ENCODE results near the gene NEAT1. TPM values are rescaled to one million over a fixed set of nuclear protein-coding genes. Genes with fewer than 3 reads are reported as not detected.
A peak's percentile ranks its signal among the peaks of the same experiment; 100 is the strongest.

NEAT1 gene
- total RNA-seq, 1 donor from 2014 or later = 269 TPM

DNA sequence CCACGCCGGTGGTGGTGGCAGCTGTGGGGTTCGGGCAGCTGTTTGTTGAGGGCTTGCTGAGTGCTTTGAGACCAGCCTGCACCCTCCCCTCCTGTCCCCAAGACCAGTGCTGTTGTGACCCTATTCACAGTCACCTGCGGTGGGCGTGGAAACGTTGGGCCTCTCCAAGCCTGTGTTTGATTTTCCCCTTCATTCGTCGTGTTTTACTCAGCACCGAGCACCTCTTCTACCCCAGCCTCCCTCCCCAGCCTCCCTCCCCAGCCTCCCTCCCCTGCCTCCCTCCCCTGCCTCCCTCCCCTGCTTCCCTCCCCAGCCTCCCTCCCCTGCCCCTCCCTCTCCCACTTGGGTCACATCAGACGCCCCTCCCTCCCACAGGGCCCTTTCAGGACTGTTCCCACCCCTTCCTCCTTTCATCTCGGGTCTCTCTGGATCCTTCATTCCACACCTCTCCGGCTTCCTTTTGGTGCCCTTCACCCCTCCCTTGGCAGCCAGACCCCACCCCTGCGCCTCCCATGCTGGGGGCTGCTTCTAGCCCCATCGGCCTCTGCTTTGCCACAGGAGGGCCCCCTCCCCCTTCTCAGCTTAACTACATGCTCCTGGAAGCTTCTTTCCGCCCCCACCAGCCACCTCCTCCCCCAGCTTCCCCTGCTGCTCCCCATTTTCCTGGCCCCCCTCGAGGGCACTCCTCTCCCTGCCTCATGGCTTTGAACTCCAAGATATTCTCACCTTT, 21.4 kb upstream of the NEAT1 start:
- H3K4me3 Mint-ChIP-seq = no peak overlapping the region
- H3K9me3 Mint-ChIP-seq = no peaks in the 10 kb centered on the region
- peaks cover 19% of the 10 kb centered on the region for H3K36me3 Mint-ChIP-seq
- no peak overlapping the region for H3K27ac Mint-ChIP-seq
- DNase-seq (ENCODE audit: low spot score in 2 of 2, unreplicated experiment in 2 of 2) = no peak
- no peaks in the 10 kb centered on the region for H3K27me3 Mint-ChIP-seq (ENCODE audit: low read depth)
- H3K4me1 Mint-ChIP-seq = no peaks in the 10 kb centered on the region
- TF ChIP-seq, protein P1, sequence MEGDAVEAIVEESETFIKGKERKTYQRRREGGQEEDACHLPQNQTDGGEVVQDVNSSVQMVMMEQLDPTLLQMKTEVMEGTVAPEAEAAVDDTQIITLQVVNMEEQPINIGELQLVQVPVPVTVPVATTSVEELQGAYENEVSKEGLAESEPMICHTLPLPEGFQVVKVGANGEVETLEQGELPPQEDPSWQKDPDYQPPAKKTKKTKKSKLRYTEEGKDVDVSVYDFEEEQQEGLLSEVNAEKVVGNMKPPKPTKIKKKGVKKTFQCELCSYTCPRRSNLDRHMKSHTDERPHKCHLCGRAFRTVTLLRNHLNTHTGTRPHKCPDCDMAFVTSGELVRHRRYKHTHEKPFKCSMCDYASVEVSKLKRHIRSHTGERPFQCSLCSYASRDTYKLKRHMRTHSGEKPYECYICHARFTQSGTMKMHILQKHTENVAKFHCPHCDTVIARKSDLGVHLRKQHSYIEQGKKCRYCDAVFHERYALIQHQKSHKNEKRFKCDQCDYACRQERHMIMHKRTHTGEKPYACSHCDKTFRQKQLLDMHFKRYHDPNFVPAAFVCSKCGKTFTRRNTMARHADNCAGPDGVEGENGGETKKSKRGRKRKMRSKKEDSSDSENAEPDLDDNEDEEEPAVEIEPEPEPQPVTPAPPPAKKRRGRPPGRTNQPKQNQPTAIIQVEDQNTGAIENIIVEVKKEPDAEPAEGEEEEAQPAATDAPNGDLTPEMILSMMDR (IDR thresholded peaks at IDR 0.05; ENCODE audit: unreplicated experiment) = no peak

DNA sequence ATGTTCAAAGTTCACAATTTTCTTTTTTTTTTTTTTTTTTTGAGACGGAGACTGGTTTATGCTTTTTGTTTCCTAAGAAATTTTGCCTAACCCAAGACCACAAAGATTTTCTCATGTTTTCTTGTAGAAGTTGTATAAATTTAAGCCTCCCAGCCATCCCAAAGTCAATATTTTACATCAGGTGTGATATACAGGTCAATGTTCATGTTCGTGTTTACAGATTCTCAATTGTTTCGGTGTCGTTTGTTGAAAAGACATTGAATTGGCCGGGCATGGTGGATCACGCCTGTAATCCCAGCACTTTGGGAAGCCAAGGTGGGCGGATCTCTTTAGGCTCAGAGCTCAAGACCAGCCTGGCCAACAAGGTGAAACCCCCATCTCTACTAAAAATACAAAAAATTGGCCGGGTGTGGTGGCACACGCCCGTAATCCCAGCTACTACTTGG, 20.8 kb upstream of the NEAT1 start:
- Mint-ChIP-seq H3K27ac (no peak overlapping the region), H3K27me3 (ENCODE audit: low read depth) (no peaks in the 10 kb centered on the region), H3K9me3 (no peaks in the 10 kb centered on the region), H3K4me1 (no peaks in the 10 kb centered on the region), H3K36me3 (peaks cover 19% of the 10 kb centered on the region), H3K4me3 (no peak overlapping the region)
- DNase-seq (ENCODE audit: low spot score in 2 of 2, unreplicated experiment in 2 of 2) = no peak
- TF ChIP-seq, protein P1 (IDR thresholded peaks at IDR 0.05; ENCODE audit: unreplicated experiment) = no peak

DNA sequence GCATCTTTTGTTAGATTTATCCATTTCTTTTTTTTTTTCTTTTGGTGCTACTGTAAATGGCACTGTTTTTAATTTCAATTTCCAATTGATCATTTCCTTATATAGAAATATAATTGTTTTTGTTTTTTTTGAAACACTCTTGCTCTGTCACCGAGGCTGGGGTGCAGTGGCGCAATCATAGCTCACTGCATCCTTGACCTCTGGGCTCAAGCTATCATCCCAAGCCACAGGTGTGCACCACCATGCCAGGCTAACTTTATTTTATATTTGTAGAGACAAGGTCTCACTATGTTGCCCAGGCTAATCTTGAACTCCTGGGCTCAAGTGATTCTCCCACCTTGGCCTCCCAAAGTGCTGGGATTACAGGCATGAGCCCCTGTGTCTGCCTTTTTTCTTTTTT, 19.8 kb upstream of the NEAT1 start:
- no peaks in the 10 kb centered on the region for H3K9me3 Mint-ChIP-seq
- no peak for DNase-seq (ENCODE audit: low spot score in 2 of 2, unreplicated experiment in 2 of 2)

DNA sequence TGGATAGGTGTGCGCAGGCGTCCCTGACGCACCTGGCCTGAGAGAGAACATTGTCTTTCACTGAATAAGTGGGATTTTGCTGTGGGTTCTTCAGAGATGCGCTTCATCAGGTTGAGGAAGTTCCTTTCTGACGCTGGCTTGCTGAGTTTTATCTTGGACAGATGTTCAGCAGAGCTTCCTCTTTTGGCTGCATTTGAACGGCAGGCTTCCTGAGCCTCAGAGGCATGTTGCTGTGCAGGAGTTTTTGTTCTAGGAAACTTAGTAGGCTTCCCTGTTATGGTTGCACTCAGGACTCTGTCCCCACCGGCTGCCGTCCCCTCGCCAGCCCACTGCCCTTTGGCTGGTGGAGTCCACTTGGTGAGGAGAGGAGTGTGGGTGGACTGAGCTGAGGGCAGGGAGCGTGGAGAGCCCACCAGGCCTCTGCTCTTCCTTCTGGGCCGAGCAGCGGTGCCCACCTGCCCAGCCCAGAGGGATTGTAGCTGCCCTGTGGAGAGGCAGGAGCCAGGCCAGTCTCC, 18.9 kb upstream of the NEAT1 start:
- TF ChIP-seq, protein P1 (IDR thresholded peaks at IDR 0.05; ENCODE audit: unreplicated experiment) = no peak
- Mint-ChIP-seq H3K36me3 (peaks cover 17% of the 10 kb centered on the region), H3K9me3 (no peaks in the 10 kb centered on the region), H3K4me3 (no peak overlapping the region), H3K27ac (peak overlapping the region; percentile 39), H3K4me1 (no peaks in the 10 kb centered on the region), H3K27me3 (ENCODE audit: low read depth) (no peaks in the 10 kb centered on the region)
- DNase-seq (ENCODE audit: low spot score in 2 of 2, unreplicated experiment in 2 of 2) = no peak

More for the DNA sequence above, 19.8 kb upstream of the NEAT1 start:
- Mint-ChIP-seq H3K36me3 (peaks cover 14% of the 10 kb centered on the region), H3K27me3 (ENCODE audit: low read depth) (no peaks in the 10 kb centered on the region), H3K27ac (no peak overlapping the region), H3K4me3 (no peak overlapping the region), H3K4me1 (no peaks in the 10 kb centered on the region)
- TF ChIP-seq, protein P1 (IDR thresholded peaks at IDR 0.05; ENCODE audit: unreplicated experiment) = no peak

DNA sequence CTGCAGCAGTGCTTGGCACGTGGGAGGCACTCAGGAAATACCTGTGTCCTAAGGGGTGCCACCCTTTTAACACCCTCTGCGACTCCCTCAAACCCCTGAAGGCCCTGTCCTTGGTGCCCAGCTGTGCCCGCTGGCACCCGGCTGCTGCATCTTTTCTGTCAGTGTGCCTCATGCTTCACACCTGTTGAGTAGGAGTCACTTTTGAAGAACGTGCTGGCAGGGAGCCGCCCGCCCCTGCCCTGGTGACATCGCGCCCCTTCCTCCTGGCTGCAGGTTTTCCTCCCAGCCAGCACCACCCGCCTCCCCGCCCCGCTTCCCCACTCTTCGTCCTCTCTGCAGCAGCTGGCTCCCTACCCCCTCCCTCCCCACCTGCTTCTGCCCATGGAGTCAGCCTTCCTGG, 18.4 kb upstream of the NEAT1 start:
- Mint-ChIP-seq H3K27ac (no peak overlapping the region), H3K9me3 (no peaks in the 10 kb centered on the region), H3K4me3 (no peak overlapping the region), H3K27me3 (ENCODE audit: low read depth) (no peaks in the 10 kb centered on the region), H3K4me1 (no peaks in the 10 kb centered on the region), H3K36me3 (peaks cover 20% of the 10 kb centered on the region)
- DNase-seq (ENCODE audit: low spot score in 2 of 2, unreplicated experiment in 2 of 2) = no peak
- TF ChIP-seq, protein P1 (IDR thresholded peaks at IDR 0.05; ENCODE audit: unreplicated experiment) = no peak
